NCI-H2107 treated with DMSO at 0.1 percent for 48 hours (cell line): ENCODE results near the gene SAMD1.

Experiments
- DNase-seq: peaks from one replicate; lab custom pipeline; 2025; ENCODE audit not compliant: unreplicated experiment; lab: John Stamatoyannopoulos, UW

Gene SAMD1

DNA sequence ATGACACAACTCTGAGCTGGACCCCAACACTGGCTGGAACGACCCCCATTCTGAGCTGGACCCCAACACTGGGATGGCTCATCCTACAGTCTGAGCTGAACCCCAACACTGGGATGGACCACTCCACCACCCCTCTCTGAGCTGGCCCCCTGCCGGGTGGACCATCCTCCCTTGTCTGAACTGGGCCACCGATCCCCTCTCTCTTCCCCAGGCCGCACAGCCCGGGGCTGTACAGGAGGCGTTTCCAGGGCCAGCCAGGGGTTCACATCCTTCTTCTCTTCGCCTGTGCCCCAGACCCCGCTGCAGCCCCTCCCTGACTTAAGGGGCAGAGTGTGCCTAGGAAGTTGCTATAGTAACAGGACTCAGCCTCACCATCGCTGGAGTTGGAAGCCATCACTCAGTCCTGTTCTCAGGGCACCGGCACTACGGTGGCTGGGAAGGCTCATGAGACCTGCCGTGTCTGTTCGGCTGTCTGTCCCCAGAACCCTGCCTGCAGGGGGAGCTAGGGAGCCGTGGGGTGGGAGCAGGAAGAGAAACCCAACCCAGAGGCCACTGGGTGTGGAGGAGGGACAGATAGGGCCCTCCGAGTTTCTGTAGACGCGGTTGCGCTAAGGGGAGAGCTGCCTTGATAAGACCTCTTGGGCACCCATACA is 23.3 kb upstream of the SAMD1 start:
- DNase-seq = no peak

DNA sequence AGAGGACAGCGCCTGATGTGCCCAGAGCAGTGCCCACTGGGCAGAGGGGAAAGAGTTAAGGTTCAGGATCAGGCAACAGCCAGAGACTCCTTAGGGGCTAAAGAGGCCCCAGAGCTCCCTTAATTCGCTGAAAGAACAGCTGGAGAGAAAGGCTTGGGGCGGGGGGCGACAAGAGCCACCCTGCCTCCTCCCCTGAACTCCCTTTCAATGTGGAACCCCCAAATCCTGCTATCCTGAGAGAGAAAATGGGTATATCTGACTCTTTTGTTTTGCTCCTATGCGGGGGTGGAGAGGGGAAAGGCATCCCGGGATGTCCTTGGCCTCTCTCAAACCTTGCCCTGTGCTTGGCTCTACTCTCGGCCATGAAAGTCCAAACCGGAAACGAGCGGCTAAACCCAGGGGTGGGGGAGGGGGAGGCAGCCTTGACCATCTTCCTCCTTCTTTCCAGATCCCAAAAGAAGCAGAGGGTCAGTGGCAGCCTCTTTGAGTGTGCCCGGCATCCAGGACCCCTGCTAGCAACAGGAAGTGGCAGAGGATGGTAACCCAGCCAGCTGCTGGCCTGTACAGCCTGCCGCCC is 22.3 kb upstream of the SAMD1 start:
- no peak for DNase-seq

- no peak for DNase-seq
These were observed 21.7 kb upstream of the SAMD1 start for GRCh38 chr19:14112051-14112808.

DNA sequence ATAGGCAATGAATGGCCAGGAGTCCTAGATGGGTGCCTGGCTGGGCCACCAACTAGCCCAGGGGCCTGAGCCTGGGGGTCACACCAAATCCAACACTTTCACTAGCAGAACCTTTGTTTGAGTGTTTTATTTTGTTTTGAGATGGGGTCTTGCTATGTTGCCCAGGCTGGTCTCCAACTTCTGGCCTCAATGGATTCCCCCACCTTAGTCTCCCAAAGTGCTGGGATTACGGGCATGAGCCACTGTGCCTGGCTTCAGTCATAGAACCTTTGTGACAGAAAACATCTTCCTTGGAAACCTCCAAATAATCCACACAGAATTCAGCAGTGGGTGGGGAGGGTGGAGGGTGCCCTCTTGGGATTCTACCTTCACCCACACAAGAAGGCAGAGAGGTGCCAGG is 20.9 kb upstream of the SAMD1 start:
- no peak for DNase-seq

DNA sequence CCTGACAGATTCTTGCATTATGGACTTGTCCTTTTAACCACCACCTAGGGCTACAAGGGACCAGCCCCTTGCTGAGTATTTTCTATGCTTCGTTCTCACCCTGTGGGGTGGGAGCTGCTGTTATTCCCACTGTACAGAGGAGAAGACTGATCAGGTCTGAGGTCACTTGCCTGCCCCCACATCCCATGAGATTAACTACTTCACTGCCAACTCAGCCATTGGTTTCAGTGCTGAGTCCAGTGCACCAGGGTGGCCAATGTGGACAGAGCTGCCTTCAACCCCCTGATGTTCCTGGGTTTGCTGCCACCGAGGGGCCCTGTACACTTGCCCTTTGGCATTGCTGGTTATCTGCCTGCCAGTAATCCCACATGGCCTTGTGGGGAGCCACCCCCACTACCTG is 20.1 kb upstream of the SAMD1 start:
- DNase-seq = no peak

DNA sequence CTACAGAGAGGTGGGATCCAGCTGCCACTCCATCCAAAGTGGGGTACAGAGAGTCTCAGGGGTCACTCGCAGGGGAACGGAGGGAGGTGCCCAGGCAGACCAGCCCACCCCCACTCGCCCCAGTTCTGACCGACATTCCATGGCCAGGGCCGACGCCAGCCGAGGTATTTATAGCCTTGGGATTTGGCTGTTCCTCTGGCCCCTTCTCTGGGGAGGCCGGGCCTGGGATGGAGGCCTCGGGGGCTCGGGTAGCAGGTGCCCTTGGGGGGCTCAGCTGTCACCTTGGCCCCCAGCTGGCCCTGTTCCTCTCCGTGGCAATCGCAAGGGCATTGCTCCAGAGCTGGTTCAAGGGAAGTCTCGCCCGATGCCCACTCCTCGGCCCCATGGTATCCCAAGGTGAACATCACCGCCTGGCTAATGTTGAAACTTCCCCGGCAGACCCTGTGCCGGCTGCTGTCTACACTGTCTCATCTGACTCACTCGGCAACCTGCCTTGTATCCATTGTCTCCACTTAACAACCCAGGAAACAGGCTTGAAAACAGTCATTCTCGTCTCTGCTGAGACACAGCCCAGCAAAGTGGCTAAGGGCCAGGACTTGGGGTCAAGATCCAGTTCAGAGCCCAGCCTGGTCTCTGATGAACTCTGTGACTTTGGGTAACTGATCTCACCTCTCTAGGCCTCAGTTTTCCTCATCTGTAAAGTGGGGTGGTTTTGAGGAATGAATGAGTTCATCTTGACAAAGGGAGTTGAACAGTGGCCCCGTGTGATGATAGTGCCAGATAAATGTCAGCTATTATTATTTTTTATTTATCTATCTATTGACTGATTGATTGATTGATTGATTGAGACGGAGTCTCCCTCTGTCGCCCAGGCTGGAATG is 17.3 kb upstream of the SAMD1 start:
- no peak for DNase-seq

DNA sequence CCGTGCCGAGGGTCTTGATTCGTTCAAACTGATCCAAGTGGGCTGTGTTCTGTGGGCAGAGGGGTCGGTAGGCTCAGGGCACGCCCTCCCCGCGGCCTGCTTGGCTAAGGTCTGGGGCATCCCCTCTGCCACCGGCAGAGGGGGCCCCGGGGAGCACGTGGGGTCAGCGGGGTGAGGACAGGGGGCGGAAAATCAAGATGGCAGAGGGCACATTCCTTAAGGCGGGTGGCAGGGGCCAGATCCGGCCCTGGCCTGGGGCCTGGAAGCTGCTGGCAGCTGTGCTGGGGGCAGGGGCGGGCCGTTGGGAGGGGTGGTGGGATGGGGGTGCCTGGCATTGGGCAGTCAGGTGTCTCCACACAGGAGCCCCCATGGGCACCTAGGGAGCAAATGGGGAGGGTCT is 16.3 kb upstream of the SAMD1 start:
- no peak for DNase-seq

DNA sequence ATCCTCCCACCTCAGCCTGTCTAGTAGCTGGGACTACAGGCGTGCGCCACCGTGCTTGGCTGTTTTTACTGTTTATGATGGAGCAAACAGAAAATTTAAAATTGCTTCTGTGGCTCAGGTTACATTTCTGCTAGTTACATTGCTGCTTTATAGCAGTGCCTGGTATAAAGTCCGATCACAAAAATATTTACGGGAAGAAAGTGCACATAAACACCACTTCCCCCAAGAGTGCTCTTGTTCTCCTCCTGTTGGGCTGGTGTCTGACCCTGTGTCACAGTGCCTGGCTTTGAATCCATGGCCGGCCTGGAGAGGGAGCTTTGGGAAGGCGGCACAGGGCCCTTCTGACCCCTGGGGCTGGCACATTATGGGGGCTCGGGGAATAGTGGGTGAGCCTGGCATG is 15.1 kb upstream of the SAMD1 start:
- DNase-seq = no peak

- no peak for DNase-seq
These were observed 12.8 kb upstream of the SAMD1 start for GRCh38 chr19:14103310-14103709.

GRCh38 chr19:14102756-14103155 is 12.2 kb upstream of the SAMD1 start:
- DNase-seq = no peak

- DNase-seq = no peak
These were observed 11.6 kb upstream of the SAMD1 start for GRCh38 chr19:14102102-14102696.

DNA sequence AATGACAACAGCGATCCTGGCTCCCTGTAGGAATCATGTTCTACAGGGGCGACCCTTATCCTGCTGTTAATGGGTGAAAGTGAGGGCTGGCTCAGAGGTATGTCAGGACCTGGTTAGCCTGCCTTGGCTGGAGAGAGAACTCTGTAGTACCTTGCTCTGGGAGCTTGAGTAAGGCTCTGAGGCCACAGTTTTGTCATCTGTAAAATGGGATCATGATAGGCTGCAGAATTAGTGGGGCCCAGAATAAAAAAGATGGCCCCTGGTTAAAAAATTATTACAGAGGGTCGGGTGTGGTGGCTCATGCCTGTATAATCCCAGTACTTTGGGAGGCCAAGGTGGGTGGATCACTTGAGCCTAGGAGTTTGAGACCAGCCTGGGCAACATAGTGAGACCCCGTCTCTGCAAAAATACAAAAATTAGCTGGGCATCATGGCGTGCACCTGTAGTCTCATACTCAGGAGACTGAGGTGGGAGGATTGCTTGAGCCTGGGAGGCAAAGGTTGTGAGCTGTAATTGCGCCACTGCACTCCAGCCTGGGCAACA is 10.5 kb upstream of the SAMD1 start:
- no peak for DNase-seq

- DNase-seq = no peak
These were observed 7.1 kb upstream of the SAMD1 start for GRCh38 chr19:14097532-14098151.

- no peak for DNase-seq
These were observed 5.9 kb upstream of the SAMD1 start for GRCh38 chr19:14096272-14096992.

GRCh38 chr19:14094854-14095253 is 4.3 kb upstream of the SAMD1 start:
- no peak for DNase-seq

DNA sequence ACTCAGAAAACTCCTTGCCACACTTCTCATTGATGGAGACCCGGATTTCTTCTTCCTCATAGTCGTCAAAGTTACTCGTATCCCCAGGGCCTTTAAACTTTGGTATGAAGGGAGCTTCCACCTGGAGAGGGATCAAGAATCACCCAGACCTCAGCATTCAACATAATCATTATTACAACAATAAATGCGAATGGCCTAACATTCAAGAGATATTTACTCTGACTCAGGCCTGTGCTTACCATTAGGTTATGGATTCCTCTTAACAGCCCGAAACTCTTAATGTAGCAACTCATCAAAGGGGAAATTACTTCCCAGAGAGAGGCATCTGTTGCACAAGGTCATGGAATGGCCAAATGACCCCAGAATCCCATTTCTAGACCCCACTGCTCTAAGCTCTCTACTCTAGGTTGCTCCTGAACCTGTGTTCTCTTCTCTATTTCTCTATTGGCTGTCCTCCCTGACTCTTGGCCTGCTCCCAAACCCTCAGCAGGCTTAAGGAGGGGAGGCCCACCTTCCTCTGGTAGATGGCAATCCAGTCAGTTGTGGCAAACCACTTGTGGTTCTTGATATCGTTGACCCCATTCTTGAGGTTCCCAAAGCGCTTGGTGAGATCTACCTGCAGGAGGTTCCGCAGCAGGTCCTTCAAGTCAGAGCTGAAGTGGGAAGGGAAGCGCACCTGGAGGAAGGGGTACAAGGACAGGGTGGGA is 2.7 kb upstream of the SAMD1 start:
- no peak for DNase-seq

GRCh38 chr19:14091813-14092462 is 1.4 kb upstream of the SAMD1 start:
- no peak for DNase-seq

- no peak for DNase-seq
These were observed 696 bp upstream of the SAMD1 start for GRCh38 chr19:14091081-14091812.
